WERI-Rb-1 (cell line): Measurements from ENCODE around the gene DENND1A.

ENCODE experiments used
- DNase-seq: peaks from one replicate; pipeline ENCODE4 v3.0.0-alpha.2; 2020
- H3K27ac ChIP-seq: fragments of 250-450 bp; sonication (Bioruptor Pico); 2 replicates; pipeline ENCODE4 v1.5.1; 2020; ENCODE audit warnings: mild to moderate bottlenecking, moderate library complexity
- H3K27me3 ChIP-seq: fragments of 250-450 bp; sonication (Bioruptor Pico); 2 replicates; pipeline ENCODE4 v1.5.1; 2021; ENCODE audit warnings: mild to moderate bottlenecking, low read depth, moderate library complexity; ENCODE audit not compliant: insufficient read depth, severe bottlenecking
- H3K36me3 ChIP-seq: fragments of 250-450 bp; sonication (Bioruptor Pico); 2 replicates; pipeline ENCODE4 v1.5.1; 2020; ENCODE audit warnings: mild to moderate bottlenecking, moderate library complexity
- H3K4me3 ChIP-seq: 2 replicates; pipeline ENCODE4 v1.5.1; 2011; ENCODE audit warnings: low read depth, mild to moderate bottlenecking, control low read depth, low read length
- H3K9me3 ChIP-seq: fragments of 250-450 bp; sonication (Bioruptor Pico); 2 replicates; pipeline ENCODE4 v1.5.1; 2021; ENCODE audit warnings: mild to moderate bottlenecking, moderate library complexity; ENCODE audit not compliant: severe bottlenecking
- CTCF ChIP-seq: IDR thresholded peaks from 2 replicates; pipeline ENCODE4 v1.5.1; 2011; ENCODE audit warnings: low read depth, mild to moderate bottlenecking, control low read depth, inconsistent platforms, low read length

DENND1A gene

GRCh38 chr9:123455187-123455586, 474.7 kb downstream of the DENND1A start:
- Histone ChIP-seq H3K9me3 (no peaks in the 10 kb centered on the region), H3K27me3 (no peaks in the 10 kb centered on the region), H3K36me3 (peaks cover 8% of the 10 kb centered on the region; the same call in 1 of the 2 replicates), H3K27ac (no peak overlapping the region), H3K4me3 (no peak overlapping the region)
- no peak for TF ChIP-seq CTCF
- DNase-seq, result no peak

- H3K9me3 ChIP-seq, result no peaks in the 10 kb centered on the region
- H3K27ac ChIP-seq, result no peak overlapping the region
- no peak for TF ChIP-seq CTCF
- H3K27me3 ChIP-seq, result no peaks in the 10 kb centered on the region
- H3K4me3 ChIP-seq, result no peak overlapping the region
- peaks cover 8% of the 10 kb centered on the region; the same call in 1 of the 2 replicates for H3K36me3 ChIP-seq
- DNase-seq, result no peak
These were observed 475.6 kb downstream of the DENND1A start for GRCh38 chr9:123454361-123454760.

- Histone ChIP-seq H3K4me3 (no peak overlapping the region), H3K27me3 (no peaks in the 10 kb centered on the region), H3K9me3 (no peaks in the 10 kb centered on the region), H3K27ac (no peak overlapping the region), H3K36me3 (peaks cover 11% of the 10 kb centered on the region)
- no peak for DNase-seq
- TF ChIP-seq CTCF, result no peak
These were observed 476.1 kb downstream of the DENND1A start for GRCh38 chr9:123453831-123454321.

- peaks cover 12% of the 10 kb centered on the region for H3K36me3 ChIP-seq
These were observed 476.8 kb downstream of the DENND1A start for GRCh38 chr9:123453076-123453667.

GRCh38 chr9:123450996-123451395, 478.9 kb downstream of the DENND1A start:
- Histone ChIP-seq H3K27ac (no peak overlapping the region), H3K4me3 (no peak overlapping the region), H3K9me3 (no peaks in the 10 kb centered on the region), H3K36me3 (peaks cover 10% of the 10 kb centered on the region), H3K27me3 (no peaks in the 10 kb centered on the region)
- no peak for DNase-seq
- no peak for TF ChIP-seq CTCF

More at GRCh38 chr9:123453076-123453667, 476.8 kb downstream of the DENND1A start:
- Histone ChIP-seq H3K27me3 (no peaks in the 10 kb centered on the region), H3K4me3 (no peak overlapping the region), H3K9me3 (no peaks in the 10 kb centered on the region), H3K27ac (no peak overlapping the region)
- no peak for DNase-seq
- TF ChIP-seq CTCF, result no peak
